ENCODE measurements around the gene FHIP1B.

DNA sequence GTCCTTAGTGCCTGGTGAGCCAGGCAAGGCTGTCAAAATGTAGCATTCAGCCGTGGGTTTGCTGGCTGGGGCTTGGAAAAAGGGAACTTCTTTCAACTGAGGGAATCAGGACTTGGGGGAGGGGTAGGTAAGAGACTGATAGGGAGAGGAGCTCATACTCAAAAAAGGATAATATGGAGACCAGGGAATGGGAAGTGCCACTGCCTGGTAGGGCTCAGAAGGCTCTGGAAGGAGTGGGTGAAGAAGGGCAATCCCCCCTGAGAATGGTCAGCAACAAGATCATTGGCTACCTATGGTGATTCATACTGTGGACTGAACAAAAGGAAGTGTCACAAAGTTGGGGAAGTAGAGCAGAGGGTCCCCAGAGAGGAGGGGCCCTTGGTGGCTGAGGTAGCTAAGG is 6.3 kb upstream of the FHIP1B start:
- TF ChIP-seq, protein P1, sequence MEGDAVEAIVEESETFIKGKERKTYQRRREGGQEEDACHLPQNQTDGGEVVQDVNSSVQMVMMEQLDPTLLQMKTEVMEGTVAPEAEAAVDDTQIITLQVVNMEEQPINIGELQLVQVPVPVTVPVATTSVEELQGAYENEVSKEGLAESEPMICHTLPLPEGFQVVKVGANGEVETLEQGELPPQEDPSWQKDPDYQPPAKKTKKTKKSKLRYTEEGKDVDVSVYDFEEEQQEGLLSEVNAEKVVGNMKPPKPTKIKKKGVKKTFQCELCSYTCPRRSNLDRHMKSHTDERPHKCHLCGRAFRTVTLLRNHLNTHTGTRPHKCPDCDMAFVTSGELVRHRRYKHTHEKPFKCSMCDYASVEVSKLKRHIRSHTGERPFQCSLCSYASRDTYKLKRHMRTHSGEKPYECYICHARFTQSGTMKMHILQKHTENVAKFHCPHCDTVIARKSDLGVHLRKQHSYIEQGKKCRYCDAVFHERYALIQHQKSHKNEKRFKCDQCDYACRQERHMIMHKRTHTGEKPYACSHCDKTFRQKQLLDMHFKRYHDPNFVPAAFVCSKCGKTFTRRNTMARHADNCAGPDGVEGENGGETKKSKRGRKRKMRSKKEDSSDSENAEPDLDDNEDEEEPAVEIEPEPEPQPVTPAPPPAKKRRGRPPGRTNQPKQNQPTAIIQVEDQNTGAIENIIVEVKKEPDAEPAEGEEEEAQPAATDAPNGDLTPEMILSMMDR (IDR thresholded peaks at IDR 0.05): no peak
- TF ChIP-seq, protein P2, sequence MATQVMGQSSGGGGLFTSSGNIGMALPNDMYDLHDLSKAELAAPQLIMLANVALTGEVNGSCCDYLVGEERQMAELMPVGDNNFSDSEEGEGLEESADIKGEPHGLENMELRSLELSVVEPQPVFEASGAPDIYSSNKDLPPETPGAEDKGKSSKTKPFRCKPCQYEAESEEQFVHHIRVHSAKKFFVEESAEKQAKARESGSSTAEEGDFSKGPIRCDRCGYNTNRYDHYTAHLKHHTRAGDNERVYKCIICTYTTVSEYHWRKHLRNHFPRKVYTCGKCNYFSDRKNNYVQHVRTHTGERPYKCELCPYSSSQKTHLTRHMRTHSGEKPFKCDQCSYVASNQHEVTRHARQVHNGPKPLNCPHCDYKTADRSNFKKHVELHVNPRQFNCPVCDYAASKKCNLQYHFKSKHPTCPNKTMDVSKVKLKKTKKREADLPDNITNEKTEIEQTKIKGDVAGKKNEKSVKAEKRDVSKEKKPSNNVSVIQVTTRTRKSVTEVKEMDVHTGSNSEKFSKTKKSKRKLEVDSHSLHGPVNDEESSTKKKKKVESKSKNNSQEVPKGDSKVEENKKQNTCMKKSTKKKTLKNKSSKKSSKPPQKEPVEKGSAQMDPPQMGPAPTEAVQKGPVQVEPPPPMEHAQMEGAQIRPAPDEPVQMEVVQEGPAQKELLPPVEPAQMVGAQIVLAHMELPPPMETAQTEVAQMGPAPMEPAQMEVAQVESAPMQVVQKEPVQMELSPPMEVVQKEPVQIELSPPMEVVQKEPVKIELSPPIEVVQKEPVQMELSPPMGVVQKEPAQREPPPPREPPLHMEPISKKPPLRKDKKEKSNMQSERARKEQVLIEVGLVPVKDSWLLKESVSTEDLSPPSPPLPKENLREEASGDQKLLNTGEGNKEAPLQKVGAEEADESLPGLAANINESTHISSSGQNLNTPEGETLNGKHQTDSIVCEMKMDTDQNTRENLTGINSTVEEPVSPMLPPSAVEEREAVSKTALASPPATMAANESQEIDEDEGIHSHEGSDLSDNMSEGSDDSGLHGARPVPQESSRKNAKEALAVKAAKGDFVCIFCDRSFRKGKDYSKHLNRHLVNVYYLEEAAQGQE (IDR thresholded peaks at IDR 0.05; ENCODE audit: insufficient read depth in 1 of 2, low read depth in 2 of 2, low read length in 1 of 2): no peak
- TF ChIP-seq POLR2AphosphoS5 (IDR thresholded peaks at IDR 0.05; ENCODE audit: low read depth, low read length): no peak

Data from Panc1 (cell line).